ENCODE results near the gene PGBD1. TPM values are rescaled to one million over a fixed set of nuclear protein-coding genes. Genes with fewer than 3 reads are reported as not detected.
A peak's percentile ranks its signal among the peaks of the same experiment; 100 is the strongest.

The PGBD1 gene
- total and polyA plus RNA-seq, 8 donors: 0.60 to 3.1 (median 0.94) TPM

DNA sequence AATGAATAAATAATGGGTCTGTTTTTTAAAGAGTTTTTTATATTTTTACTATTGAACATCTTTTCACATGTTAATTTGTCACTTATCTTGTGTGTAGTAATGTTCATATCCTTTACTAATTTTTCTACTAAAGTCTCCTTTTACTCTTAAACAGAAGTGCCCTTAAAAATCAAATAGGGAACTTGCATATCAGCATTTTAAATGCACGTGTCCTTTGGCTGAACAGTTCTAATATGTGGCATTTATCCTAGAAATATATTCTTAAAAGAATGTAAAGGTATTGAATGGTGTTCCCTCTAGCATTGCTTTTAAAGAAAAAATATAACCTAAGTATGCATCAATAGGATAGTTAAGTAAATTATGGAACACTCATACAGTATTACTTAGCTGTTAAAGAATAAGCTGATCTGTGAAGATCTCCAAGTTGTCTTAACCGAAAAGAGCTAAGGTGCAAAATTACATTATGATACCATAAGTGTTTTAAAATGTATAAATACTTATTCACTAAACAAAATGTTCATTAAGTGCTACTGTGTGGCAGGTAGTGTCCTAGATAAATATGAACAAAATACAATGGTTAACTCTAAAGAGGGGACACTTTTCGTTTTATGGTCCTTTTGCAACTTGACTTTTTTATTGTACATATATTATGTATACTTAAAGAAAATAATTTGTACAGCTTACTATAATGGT is 631 bp upstream of the PGBD1 start:
- H3K27ac ChIP-seq: no peak overlapping the region
- intact Hi-C loops (cut with DNase I): no loop called here
- ATAC-seq (no peak), FAIRE-seq (no peak), DNase-seq (no peak)
- H3K36me3 ChIP-seq: peaks cover 0 to 15% (median 0%) of the 10 kb centered on the region in 3 donors
- H3K27me3 ChIP-seq: no peaks in the 10 kb centered on the region
- TF ChIP-seq, protein P1, sequence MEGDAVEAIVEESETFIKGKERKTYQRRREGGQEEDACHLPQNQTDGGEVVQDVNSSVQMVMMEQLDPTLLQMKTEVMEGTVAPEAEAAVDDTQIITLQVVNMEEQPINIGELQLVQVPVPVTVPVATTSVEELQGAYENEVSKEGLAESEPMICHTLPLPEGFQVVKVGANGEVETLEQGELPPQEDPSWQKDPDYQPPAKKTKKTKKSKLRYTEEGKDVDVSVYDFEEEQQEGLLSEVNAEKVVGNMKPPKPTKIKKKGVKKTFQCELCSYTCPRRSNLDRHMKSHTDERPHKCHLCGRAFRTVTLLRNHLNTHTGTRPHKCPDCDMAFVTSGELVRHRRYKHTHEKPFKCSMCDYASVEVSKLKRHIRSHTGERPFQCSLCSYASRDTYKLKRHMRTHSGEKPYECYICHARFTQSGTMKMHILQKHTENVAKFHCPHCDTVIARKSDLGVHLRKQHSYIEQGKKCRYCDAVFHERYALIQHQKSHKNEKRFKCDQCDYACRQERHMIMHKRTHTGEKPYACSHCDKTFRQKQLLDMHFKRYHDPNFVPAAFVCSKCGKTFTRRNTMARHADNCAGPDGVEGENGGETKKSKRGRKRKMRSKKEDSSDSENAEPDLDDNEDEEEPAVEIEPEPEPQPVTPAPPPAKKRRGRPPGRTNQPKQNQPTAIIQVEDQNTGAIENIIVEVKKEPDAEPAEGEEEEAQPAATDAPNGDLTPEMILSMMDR (IDR thresholded peaks at IDR 0.05): no peak
- peaks cover 0 to 2% (median 0%) of the 10 kb centered on the region in 3 donors for H3K4me1 ChIP-seq
- H3K9me3 ChIP-seq: no peaks in the 10 kb centered on the region
- H3K4me3 ChIP-seq: peak overlapping the region in 2 of 4 donors; percentile 53 to 70
- 33 to 37% methylated on average over 3 of the region's 3 CpGs for WGBS, 2 donors

DNA sequence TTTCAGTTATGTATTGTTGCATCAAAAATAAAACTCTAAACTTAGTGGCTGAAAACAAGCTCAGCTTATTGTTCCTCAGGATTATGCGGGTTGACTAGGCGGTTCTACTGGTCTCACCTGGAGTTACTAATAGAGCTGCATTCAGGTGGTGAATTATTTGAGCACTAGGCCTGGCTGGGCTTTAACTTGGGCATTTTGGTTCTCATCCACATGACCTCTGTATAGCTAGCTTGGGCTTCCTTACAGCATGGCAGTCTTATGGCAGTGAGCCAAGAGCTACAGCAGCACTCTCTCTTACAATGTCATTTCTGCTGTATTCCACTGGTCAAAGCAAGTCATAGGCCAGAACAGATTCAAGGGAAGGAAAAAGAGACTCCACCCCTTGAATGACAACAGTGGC is 1.6 kb downstream of the PGBD1 start:
- Histone ChIP-seq H3K36me3 (peaks cover 0 to 3% (median 0%) of the 10 kb centered on the region in 3 donors), H3K9me3 (no peaks in the 10 kb centered on the region), H3K4me3 (no peak overlapping the region), H3K27me3 (no peaks in the 10 kb centered on the region), H3K27ac (no peak overlapping the region), H3K4me1 (peaks cover 0 to 2% (median 0%) of the 10 kb centered on the region in 3 donors)
- FAIRE-seq (no peak), ATAC-seq (no peak), DNase-seq (no peak)
- intact Hi-C loops (cut with DNase I): no loop called here
- WGBS, 2 donors: 97 to 100% methylated on average over 2 of the region's 2 CpGs
- TF ChIP-seq, protein P1 (IDR thresholded peaks at IDR 0.05): no peak

DNA sequence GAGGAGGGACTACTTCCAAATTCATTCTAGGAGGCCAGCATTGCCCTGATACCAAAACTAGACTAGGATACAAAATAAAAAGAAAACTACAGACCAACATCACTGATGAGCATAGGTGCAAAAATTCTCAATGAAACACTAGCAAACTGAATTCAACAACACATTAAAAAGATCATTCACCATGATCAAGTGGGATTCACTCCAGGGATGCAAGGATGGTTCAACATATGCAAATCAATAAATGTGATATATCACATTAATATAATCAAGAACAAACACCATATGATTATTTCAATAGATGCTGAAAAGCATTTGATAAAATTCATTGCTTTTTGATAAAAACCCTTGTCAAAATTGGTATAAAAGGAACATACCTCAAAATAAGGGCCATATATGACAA is 10.2 kb downstream of the PGBD1 start:
- FAIRE-seq (no peak), DNase-seq (no peak), ATAC-seq (no peak)
- intact Hi-C loops (cut with DNase I): no loop called here
- Histone ChIP-seq H3K4me3 (no peak overlapping the region), H3K27me3 (no peaks in the 10 kb centered on the region), H3K36me3 (peaks cover 0 to 3% (median 0%) of the 10 kb centered on the region in 3 donors), H3K4me1 (no peaks in the 10 kb centered on the region), H3K9me3 (no peaks in the 10 kb centered on the region), H3K27ac (no peak overlapping the region)
- TF ChIP-seq, protein P1 (IDR thresholded peaks at IDR 0.05): no peak

DNA sequence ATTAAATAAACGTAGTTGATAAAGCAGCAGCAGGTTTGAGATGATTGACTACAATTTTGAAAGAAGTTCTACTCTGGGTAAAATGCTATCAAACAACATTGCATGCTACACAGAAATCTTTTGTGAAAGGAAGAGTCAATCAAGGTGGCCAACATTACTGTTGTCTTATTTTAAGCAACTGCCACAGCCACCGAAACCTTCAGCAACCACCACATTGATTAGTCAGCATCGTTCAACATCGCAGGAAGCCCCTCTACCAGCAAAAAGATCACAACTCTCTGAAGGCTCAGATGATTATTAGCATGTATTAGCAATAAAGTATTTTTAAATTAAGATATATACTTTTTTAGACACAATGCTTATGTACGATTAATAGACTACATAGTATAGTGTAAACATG is 14.0 kb downstream of the PGBD1 start:
- ATAC-seq (no peak), DNase-seq (no peak), FAIRE-seq (no peak)
- intact Hi-C loops (cut with DNase I): no loop called here
- H3K27ac ChIP-seq: no peak overlapping the region
- no peak overlapping the region for H3K4me3 ChIP-seq
- H3K36me3 ChIP-seq: no peaks in the 10 kb centered on the region
- H3K9me3 ChIP-seq: no peaks in the 10 kb centered on the region
- TF ChIP-seq, protein P1 (IDR thresholded peaks at IDR 0.05): no peak
- H3K4me1 ChIP-seq: no peaks in the 10 kb centered on the region
- WGBS, 2 donors: 88 to 94% methylated on average over 5 of the region's 5 CpGs
- no peaks in the 10 kb centered on the region for H3K27me3 ChIP-seq

DNA sequence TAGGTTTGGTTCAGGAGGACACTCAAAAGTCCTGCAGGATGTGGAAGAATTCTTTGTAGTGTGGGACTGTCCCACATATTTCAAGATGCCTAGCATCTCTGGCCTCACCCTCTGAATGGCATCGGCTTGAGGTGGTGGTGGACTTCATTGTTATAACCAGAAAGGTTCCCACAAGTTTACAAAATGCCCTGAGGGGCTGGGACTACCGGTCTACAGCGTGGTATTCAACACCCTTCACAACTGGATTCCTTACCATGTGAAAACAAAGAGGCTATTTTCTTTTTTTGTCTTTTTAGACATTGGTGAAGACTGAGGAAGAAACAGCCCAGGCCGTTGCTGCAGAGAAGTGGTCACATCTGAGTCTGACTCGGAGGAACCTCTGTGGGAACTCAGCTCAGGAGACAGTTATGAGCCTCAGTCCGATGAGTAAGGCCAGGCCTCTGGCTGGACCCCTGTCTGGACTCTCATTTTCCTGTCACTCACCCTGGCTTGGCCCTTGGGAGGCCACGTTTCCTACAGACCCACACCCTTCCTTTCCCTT is 15.2 kb downstream of the PGBD1 start:
- TF ChIP-seq, protein P1 (IDR thresholded peaks at IDR 0.05): no peak
- Histone ChIP-seq H3K27me3 (no peaks in the 10 kb centered on the region), H3K4me3 (no peak overlapping the region), H3K27ac (no peak overlapping the region), H3K4me1 (no peaks in the 10 kb centered on the region), H3K36me3 (no peaks in the 10 kb centered on the region), H3K9me3 (no peaks in the 10 kb centered on the region)
- DNase-seq: no peak
- FAIRE-seq: no peak
- WGBS, 2 donors: 89 to 90% methylated on average over 7 of the region's 7 CpGs
- ATAC-seq: no peak
- intact Hi-C loops (cut with DNase I): no loop called here

Data from pancreas (tissue), 10 donors.